Heart left ventricle (tissue), 16 donors: ENCODE results near the gene LASP1. TPM values are rescaled to one million over a fixed set of nuclear protein-coding genes. Genes with fewer than 3 reads are reported as not detected.

ENCODE experiments used
- ATAC-seq, 4 donors: fragments of 200-7000 bp; cut with Tn5 transposase; one replicate each; pipeline ENCODE4 v1.9.1; 2020 to 2022; ENCODE audit warnings: moderate library complexity in 4 of 4, mild to moderate bottlenecking in 3 of 4, moderate number of reproducible peaks in 1 of 4
- DNase-seq, 5 donors: peaks; one replicate each; pipeline ENCODE4 v3.0.0-alpha.2; 2020
- H3K27ac ChIP-seq, 12 donors: fragments of 200-600 bp; sonication (generic) in 4 of 12; one replicate each; pipeline versions ENCODE4 v1.5.0 to v1.8.0; 2016 to 2022; ENCODE audit warnings: mild to moderate bottlenecking in 2 of 12
- H3K27me3 ChIP-seq, 9 donors: fragments of 200-600 bp; sonication (generic) in 2 of 9; one replicate each; pipeline versions ENCODE4 v1.5.1 to v1.8.0; 2016 to 2022; ENCODE audit warnings: mild to moderate bottlenecking in 3 of 9
- H3K36me3 ChIP-seq, 9 donors: fragments of 200-600 bp; sonication (generic) in 2 of 9; one replicate each; pipeline versions ENCODE4 v1.5.0 to v1.8.0; 2018 to 2022; ENCODE audit warnings: mild to moderate bottlenecking in 2 of 9
- H3K4me1 ChIP-seq, 12 donors: fragments of 200-600 bp; sonication (generic) in 4 of 12; one replicate each; pipeline versions ENCODE4 v1.5.0 to v1.8.0; 2016 to 2022; ENCODE audit warnings: mild to moderate bottlenecking in 3 of 12
- H3K4me3 ChIP-seq, 12 donors: fragments of 200-600 bp; sonication (generic) in 4 of 12; one replicate each; pipeline versions ENCODE4 v1.5.0 to v1.8.0; 2017 to 2022; ENCODE audit warnings: mild to moderate bottlenecking in 9 of 12, moderate library complexity in 4 of 12
- H3K9me3 ChIP-seq, 12 donors: fragments of 200-600 bp; sonication (generic) in 4 of 12; one replicate each; pipeline versions ENCODE4 v1.5.0 to v1.8.0; 2016 to 2022; ENCODE audit warnings: mild to moderate bottlenecking in 1 of 12
- POLR2A ChIP-seq, 2 donors: fragments of 450-650 bp; IDR thresholded peaks; one replicate each; pipeline ENCODE4 v1.6.1; 2017; ENCODE audit warnings: antibody characterized with exemption in 2 of 2, mild to moderate bottlenecking in 2 of 2, moderate library complexity in 2 of 2
- WGBS, 4 donors: extraction: QIAGEN DNeasy Blood & Tissue Kit in 2 of 4; methylation state at CpG; one replicate each; pipeline versions ENCODE4 v1.1.5 to v1.1.7; 2013 to 2018; 5-methylcytosine and 5-hydroxymethylcytosine counted together
- intact Hi-C, 10 donors: fragments of 100-400 bp; cut with DNase I; formaldehyde crosslinking; loops; one replicate each; pipeline versions ENCODE4 v1.11.1 to v1.14.2; 2022
- polyA plus RNA-seq, 2 donors: library from polyadenylated mRNA; stranded (reverse); fragments of 200-250 nt; gene quantifications; one replicate each; pipeline ENCODE4 v1.2.3, GENCODE V29; 2013
- total RNA-seq, 9 donors: library from RNA; depleted of rRNA in 2 of 9; stranded (reverse); fragments of >200 nt in 2 of 9; fragmentation: NEBNext Ultra II Directional in 3 of 9; extraction: Animal tissue kit (Norgen Biotek cat#: 25700) in 3 of 9; gene quantifications; one replicate each; pipeline versions ENCODE4 v1.1.0 to v1.2.4, GENCODE V29; 2016 to 2023
- TF ChIP-seq, protein P1 (sequence below), 12 donors: fragments of 200-600 bp; sonication (generic) in 4 of 12; IDR thresholded peaks; one replicate each; pipeline versions ENCODE4 v1.5.0 to v1.8.0; 2018 to 2022; ENCODE audit warnings: antibody characterized with exemption in 12 of 12, mild to moderate bottlenecking in 5 of 12
- donor health status: ischemic (EF 13 %, LVEDD 7.1; RV severe dilation, severe dysfunction).
- donor health status: healthy with polysubstance abuse.
- donor health status: DM: no; HTN: yes; CAD: no.
- donor health status: DM: no; HTN: no; CAD: no.
- donor health status: ischemic (EF 25% LVEDD 6.9; RV normal size, moderate dysfunction).
- donor health status: ischemic (EF 25% LVEDD 5.7; RV mildly dilated, moderate dysfunction).
- donor health status: healthy.
- donor health status: DM: yes; HTN: yes; CAD: no.
- donor health status: ischemic (EF 35%, LVEDD 5.7; RV mildly dilated, moderate dysfunction).
- donor health status: nonischemic (EF 11% LVEDD 7.7; RV severe dilation, severe dysfunction).
- donor health status: DM: yes; HTN: yes; CAD: no.
- donor health status: PGD.
- donor health status: ischemic (EF 29% LVEDD 5.4; RV normal size, mild dysfunction).
- donor health status: nonischemic (EF 23%, LVEDD 6.1; RV moderate dilation, normal function).

LASP1 gene
- total and polyA plus RNA-seq, 11 donors = 18.2 to 88.2 (median 26.7) TPM

- intact Hi-C loops = loop anchor here in 3 of 10 donors (5.0 kb wide), 1 partner anchor 33 kb away; the partner anchor contains the start of gene LASP1 (in 3 of the 3)
- peaks cover 4 to 87% (median 57%) of the 10 kb centered on the region in 12 donors for H3K4me1 ChIP-seq
Measured at GRCh38 chr17:38905375-38905774, 35.5 kb downstream of the LASP1 start.

GRCh38 chr17:38906460-38907228 lies 36.8 kb downstream of the LASP1 start:
- WGBS, 4 donors = 61 to 78% (median 71%) methylated on average over 6 to 7 of the region's 7 CpGs
- H3K36me3 ChIP-seq = peaks cover 0 to 66% (median 43%) of the 10 kb centered on the region in 9 donors

More at GRCh38 chr17:38905375-38905774, 35.5 kb downstream of the LASP1 start:
- WGBS, 4 donors = 89 to 95% (median 93%) methylated on average over 10 of the region's 10 CpGs
- DNase-seq (no peak), ATAC-seq (no peak)
- Histone ChIP-seq H3K36me3 (peaks cover 0 to 57% (median 32%) of the 10 kb centered on the region in 9 donors), H3K4me3 (no peak overlapping the region), H3K9me3 (no peaks in the 10 kb centered on the region), H3K27me3 (no peaks in the 10 kb centered on the region), H3K27ac (peak overlapping the region in 1 of 12 donors; percentile 19)
- no peak for TF ChIP-seq POLR2A (IDR thresholded peaks at IDR 0.05)
- TF ChIP-seq, protein P1, sequence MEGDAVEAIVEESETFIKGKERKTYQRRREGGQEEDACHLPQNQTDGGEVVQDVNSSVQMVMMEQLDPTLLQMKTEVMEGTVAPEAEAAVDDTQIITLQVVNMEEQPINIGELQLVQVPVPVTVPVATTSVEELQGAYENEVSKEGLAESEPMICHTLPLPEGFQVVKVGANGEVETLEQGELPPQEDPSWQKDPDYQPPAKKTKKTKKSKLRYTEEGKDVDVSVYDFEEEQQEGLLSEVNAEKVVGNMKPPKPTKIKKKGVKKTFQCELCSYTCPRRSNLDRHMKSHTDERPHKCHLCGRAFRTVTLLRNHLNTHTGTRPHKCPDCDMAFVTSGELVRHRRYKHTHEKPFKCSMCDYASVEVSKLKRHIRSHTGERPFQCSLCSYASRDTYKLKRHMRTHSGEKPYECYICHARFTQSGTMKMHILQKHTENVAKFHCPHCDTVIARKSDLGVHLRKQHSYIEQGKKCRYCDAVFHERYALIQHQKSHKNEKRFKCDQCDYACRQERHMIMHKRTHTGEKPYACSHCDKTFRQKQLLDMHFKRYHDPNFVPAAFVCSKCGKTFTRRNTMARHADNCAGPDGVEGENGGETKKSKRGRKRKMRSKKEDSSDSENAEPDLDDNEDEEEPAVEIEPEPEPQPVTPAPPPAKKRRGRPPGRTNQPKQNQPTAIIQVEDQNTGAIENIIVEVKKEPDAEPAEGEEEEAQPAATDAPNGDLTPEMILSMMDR (IDR thresholded peaks at IDR 0.05) = no peak

GRCh38 chr17:38907930-38908675 lies 38.2 kb downstream of the LASP1 start:
- H3K4me1 ChIP-seq = peaks cover 7 to 82% (median 48%) of the 10 kb centered on the region in 12 donors

More at GRCh38 chr17:38906460-38907228, 36.8 kb downstream of the LASP1 start:
- ATAC-seq = peak in 3 of 4 donors; percentile 25 to 33 (median 26)
- H3K4me3 ChIP-seq = no peak overlapping the region
- no peaks in the 10 kb centered on the region for H3K9me3 ChIP-seq
- no peaks in the 10 kb centered on the region for H3K27me3 ChIP-seq
- intact Hi-C loops = loop anchor here in 3 of 10 donors (5.0 kb wide), 1 partner anchor 34 kb away; the partner anchor contains the start of gene LASP1 (in 3 of the 3)
- DNase-seq = peak in 1 of 5 donors; percentile 19
- no peak for TF ChIP-seq POLR2A (IDR thresholded peaks at IDR 0.05)
- TF ChIP-seq, protein P1 (IDR thresholded peaks at IDR 0.05) = peak in 1 of 12 donors; percentile 13
- H3K4me1 ChIP-seq = peaks cover 4 to 83% (median 47%) of the 10 kb centered on the region in 12 donors
- H3K27ac ChIP-seq = peak overlapping the region in 11 of 12 donors; percentile 1 to 76 (median 36)

More at GRCh38 chr17:38907930-38908675, 38.2 kb downstream of the LASP1 start:
- no peaks in the 10 kb centered on the region for H3K27me3 ChIP-seq
- H3K27ac ChIP-seq = peak overlapping the region in 11 of 12 donors; percentile 9 to 76 (median 57)
- H3K9me3 ChIP-seq = no peaks in the 10 kb centered on the region
- 59 to 69% (median 64%) methylated on average over 8 to 15 of the region's 15 CpGs for WGBS, 4 donors
- intact Hi-C loops = loop anchor here in 3 of 10 donors (5.0 kb wide), 1 partner anchor 36 kb away; the partner anchor contains the start of gene LASP1 (in 3 of the 3)
- TF ChIP-seq, protein P1 (IDR thresholded peaks at IDR 0.05) = no peak
- no peak for TF ChIP-seq POLR2A (IDR thresholded peaks at IDR 0.05)
- DNase-seq (no peak), ATAC-seq (peak in 2 of 4 donors; percentile 5 to 8)
- peaks cover 0 to 71% (median 40%) of the 10 kb centered on the region in 9 donors for H3K36me3 ChIP-seq
- H3K4me3 ChIP-seq = no peak overlapping the region
